NCI-H1694 (cell line): ENCODE results near the gene ZNF491.
"Not testable (repeated sequence)": the region's sequence is repeated elsewhere in the genome, so short reads cannot be mapped to it uniquely, and the experiment has no call there.

Experiments used
- DNase-seq: peaks from one replicate; lab custom pipeline; 2025; lab: John Stamatoyannopoulos, UW

ZNF491 gene

GRCh38 chr19:11798391-11799330 is at the start of gene ZNF491:
Gene ZNF491 (plus strand): TSS chr19:11798523. CDS start chr19:11805954, 7,431 bp downstream.
- DNase-seq, result no peak

- DNase-seq, result no peak
Observed at GRCh38 chr19:11749751-11750150, 48.6 kb upstream of the ZNF491 start.

GRCh38 chr19:11752244-11752736 is 46.0 kb upstream of the ZNF491 start:
- no peak for DNase-seq

- DNase-seq, result no peak
Observed at GRCh38 chr19:11754663-11755062, 43.7 kb upstream of the ZNF491 start.

- no peak for DNase-seq
Observed at GRCh38 chr19:11756965-11757364, 41.4 kb upstream of the ZNF491 start.

- no peak for DNase-seq
Observed at GRCh38 chr19:11759805-11760204, 38.5 kb upstream of the ZNF491 start.

GRCh38 chr19:11763117-11763516 is 35.2 kb upstream of the ZNF491 start:
- no peak for DNase-seq

GRCh38 chr19:11763611-11764010 is 34.7 kb upstream of the ZNF491 start:
- DNase-seq, result no peak

- no peak for DNase-seq
Observed at GRCh38 chr19:11766597-11767591, 31.4 kb upstream of the ZNF491 start, which contains the start of gene ZNF441. Gene ZNF441 (plus strand): TSS chr19:11767000. CDS start chr19:11767194, 194 bp downstream.

- DNase-seq, result no peak
Observed at GRCh38 chr19:11767633-11768133, 30.6 kb upstream of the ZNF491 start.

- DNase-seq, result no peak
Observed at GRCh38 chr19:11769995-11770394, 28.3 kb upstream of the ZNF491 start.

- not testable (repeated sequence) for DNase-seq
Observed at GRCh38 chr19:11771520-11771919, 26.8 kb upstream of the ZNF491 start.

- not testable (repeated sequence) for DNase-seq
Observed at GRCh38 chr19:11776669-11777068, 21.7 kb upstream of the ZNF491 start.

- DNase-seq, result no peak
Observed at GRCh38 chr19:11780431-11781020, 17.8 kb upstream of the ZNF491 start.

GRCh38 chr19:11781295-11782057 is 16.8 kb upstream of the ZNF491 start:
- DNase-seq, result no peak

GRCh38 chr19:11783767-11784166 is 14.6 kb upstream of the ZNF491 start:
- no peak for DNase-seq

GRCh38 chr19:11784356-11784755 is 14.0 kb upstream of the ZNF491 start:
- DNase-seq, result no peak

GRCh38 chr19:11787536-11787935 is 10.8 kb upstream of the ZNF491 start:
- DNase-seq, result no peak

- no peak for DNase-seq
Observed at GRCh38 chr19:11792942-11793341, 5.4 kb upstream of the ZNF491 start.

GRCh38 chr19:11797491-11797890 is 832 bp upstream of the ZNF491 start:
- peak; percentile 9 for DNase-seq
